MM.1S (cell line): Measurements from ENCODE around the gene NTM.

Experiments
- DNase-seq: peaks from one replicate; pipeline ENCODE4 v3.0.0-alpha.2; 2015
- H2AFZ ChIP-seq: fragments of 300-600 bp; sonication (generic); 2 replicates; pipeline ENCODE4 v1.6.0; 2016; ENCODE audit warnings: antibody characterized with exemption, low read length
- H3F3A ChIP-seq: fragments of 300-600 bp; sonication (generic); 2 replicates; pipeline ENCODE4 v1.6.1; 2016; ENCODE audit warnings: mild to moderate bottlenecking, antibody characterized with exemption, low read length, moderate library complexity, mixed read lengths; ENCODE audit not compliant: insufficient read depth
- H3K27ac ChIP-seq: fragments of 300-600 bp; sonication (generic); 2 replicates; pipeline ENCODE4 v1.5.1; 2016; ENCODE audit warnings: mild to moderate bottlenecking, low read length
- H3K27me3 ChIP-seq: fragments of 300-600 bp; sonication (generic); replicated peaks from 2 replicates; pipeline ENCODE4 v1.6.0; 2016; ENCODE audit warnings: low read length; ENCODE audit not compliant: insufficient read depth
- H3K36me3 ChIP-seq: fragments of 300-600 bp; sonication (generic); replicated peaks from 2 replicates; pipeline ENCODE4 v1.6.1; 2016; ENCODE audit warnings: mild to moderate bottlenecking, low read length, mixed read lengths; ENCODE audit not compliant: insufficient read depth
- H3K4me1 ChIP-seq: fragments of 300-600 bp; sonication (generic); 2 replicates; pipeline ENCODE4 v1.6.1; 2016; ENCODE audit warnings: low read length, mixed read lengths
- H3K4me2 ChIP-seq: fragments of 300-600 bp; sonication (generic); 2 replicates; pipeline ENCODE4 v1.6.0; 2016; ENCODE audit warnings: low read depth, low read length
- H3K4me3 ChIP-seq: fragments of 300-600 bp; sonication (generic); 2 replicates; pipeline ENCODE4 v1.5.1; 2016; ENCODE audit warnings: low read length, mixed read lengths
- H3K79me2 ChIP-seq: fragments of 300-600 bp; sonication (generic); 2 replicates; pipeline ENCODE4 v1.6.1; 2016; ENCODE audit warnings: mixed run types, low read length, mixed read lengths
- H3K9ac ChIP-seq: fragments of 300-600 bp; sonication (generic); 2 replicates; pipeline ENCODE4 v1.6.1; 2016; ENCODE audit warnings: low read length, mixed read lengths
- H3K9me2 ChIP-seq: fragments of 300-600 bp; sonication (generic); replicated peaks from 2 replicates; pipeline ENCODE4 v1.6.1; 2016; ENCODE audit warnings: mild to moderate bottlenecking, low read length, mixed read lengths; ENCODE audit not compliant: insufficient read depth
- H3K9me3 ChIP-seq: fragments of 300-600 bp; sonication (generic); replicated peaks from 2 replicates; pipeline ENCODE4 v1.6.1; 2016; ENCODE audit warnings: mild to moderate bottlenecking, low read length, mixed read lengths; ENCODE audit not compliant: insufficient read depth
- H4K20me1 ChIP-seq: fragments of 300-600 bp; sonication (generic); 2 replicates; pipeline ENCODE4 v1.6.1; 2016; ENCODE audit warnings: mild to moderate bottlenecking, low read length, moderate library complexity, mixed read lengths; ENCODE audit not compliant: insufficient read depth
- CTCF ChIP-seq: fragments of 300-600 bp; sonication (generic); IDR thresholded peaks from 2 replicates; pipeline ENCODE4 v1.5.1; 2016; ENCODE audit warnings: antibody characterized with exemption, low read length, mixed read lengths
- EZH2 ChIP-seq: fragments of 300-600 bp; sonication (generic); optimal IDR thresholded peaks from 2 replicates; pipeline ENCODE3; 2017; ENCODE audit warnings: low read depth, mild to moderate bottlenecking, antibody characterized with exemption, low read length, mixed read lengths
- EZH2phosphoT487 ChIP-seq: fragments of 300-600 bp; sonication (generic); IDR thresholded peaks from 2 replicates; pipeline ENCODE4 v1.6.1; 2018; ENCODE audit warnings: antibody characterized with exemption, low read length

NTM gene

GRCh38 chr11:132036746-132037466 lies 666.5 kb downstream of the NTM start:
- H3K4me1 ChIP-seq: no peaks in the 10 kb centered on the region
- no peaks in the 10 kb centered on the region for H3F3A ChIP-seq
- H4K20me1 ChIP-seq: no peaks in the 10 kb centered on the region
- H3K9me2 ChIP-seq: no peaks in the 10 kb centered on the region
- no peaks in the 10 kb centered on the region for H3K36me3 ChIP-seq
- DNase-seq: no peak
- TF ChIP-seq CTCF: no peak
- TF ChIP-seq EZH2: no peak
- H3K27me3 ChIP-seq: no peaks in the 10 kb centered on the region
- no peak overlapping the region for H3K9ac ChIP-seq
- H3K4me2 ChIP-seq: no peak overlapping the region
- H3K9me3 ChIP-seq: no peaks in the 10 kb centered on the region
- H3K79me2 ChIP-seq: no peaks in the 10 kb centered on the region
- no peak overlapping the region for H3K4me3 ChIP-seq
- no peak overlapping the region for H2AFZ ChIP-seq
- no peak overlapping the region for H3K27ac ChIP-seq

- Histone ChIP-seq H4K20me1 (no peaks in the 10 kb centered on the region), H3K79me2 (no peaks in the 10 kb centered on the region), H3K27ac (no peak overlapping the region), H3K4me3 (no peak overlapping the region), H3K9me2 (no peaks in the 10 kb centered on the region), H3K4me2 (no peak overlapping the region), H3K9me3 (no peaks in the 10 kb centered on the region), H3K36me3 (no peaks in the 10 kb centered on the region), H3K27me3 (no peaks in the 10 kb centered on the region), H2AFZ (no peak overlapping the region), H3K4me1 (no peaks in the 10 kb centered on the region), H3K9ac (no peak overlapping the region), H3F3A (no peaks in the 10 kb centered on the region)
- no peak for DNase-seq
- no peak for TF ChIP-seq EZH2phosphoT487
- TF ChIP-seq EZH2: no peak
Observed at GRCh38 chr11:132037467-132037862, 667.0 kb downstream of the NTM start.

GRCh38 chr11:132037956-132038355 lies 667.5 kb downstream of the NTM start:
- Histone ChIP-seq H3K27me3 (no peaks in the 10 kb centered on the region), H3K79me2 (no peaks in the 10 kb centered on the region), H3K9ac (no peak overlapping the region), H2AFZ (no peak overlapping the region), H3K4me2 (no peak overlapping the region), H3K4me3 (no peak overlapping the region), H3K9me3 (no peaks in the 10 kb centered on the region), H3K27ac (no peak overlapping the region), H3K9me2 (no peaks in the 10 kb centered on the region), H3K36me3 (no peaks in the 10 kb centered on the region), H3F3A (no peaks in the 10 kb centered on the region), H3K4me1 (no peaks in the 10 kb centered on the region), H4K20me1 (no peaks in the 10 kb centered on the region)
- TF ChIP-seq CTCF (no peak), EZH2 (no peak)
- no peak for DNase-seq

GRCh38 chr11:132039521-132039920 lies 669.1 kb downstream of the NTM start:
- Histone ChIP-seq H3K36me3 (no peaks in the 10 kb centered on the region), H3K27me3 (no peaks in the 10 kb centered on the region), H3K4me2 (no peak overlapping the region), H2AFZ (no peak overlapping the region), H4K20me1 (no peaks in the 10 kb centered on the region), H3K9me3 (no peaks in the 10 kb centered on the region), H3K9ac (no peak overlapping the region), H3K27ac (no peak overlapping the region), H3K79me2 (no peaks in the 10 kb centered on the region), H3K4me3 (no peak overlapping the region), H3F3A (no peaks in the 10 kb centered on the region), H3K9me2 (no peaks in the 10 kb centered on the region), H3K4me1 (no peaks in the 10 kb centered on the region)
- no peak for TF ChIP-seq EZH2phosphoT487
- no peak for TF ChIP-seq EZH2
- TF ChIP-seq CTCF: no peak
- no peak for DNase-seq
